GM06990 (cell line): ENCODE results near the gene HEXIM1.
"Not testable (repeated sequence)": the region's sequence is repeated elsewhere in the genome, so short reads cannot be mapped to it uniquely, and the experiment has no call there.

Experiments used
- DNase-seq: peaks from one replicate; pipeline ENCODE4 v3.0.0-alpha.2; 2011; ENCODE audit not compliant: insufficient read length; ENCODE audit errors: extremely low read depth
- H3K27me3 ChIP-seq: replicated peaks from 2 replicates; pipeline ENCODE4 v1.6.0; 2011; ENCODE audit warnings: low read length; ENCODE audit not compliant: control insufficient read depth, insufficient read depth
- H3K36me3 ChIP-seq: 2 replicates; pipeline ENCODE4 v1.5.1; 2011; ENCODE audit warnings: low read length; ENCODE audit not compliant: control insufficient read depth, insufficient read depth
- H3K4me3 ChIP-seq: replicated peaks from 2 replicates; pipeline ENCODE4 v1.5.1; 2011; ENCODE audit warnings: low read depth, mild to moderate bottlenecking, control low read depth, low read length
- TF ChIP-seq, protein P1 (sequence below): IDR thresholded peaks from 2 replicates; pipeline ENCODE4 v1.5.1; 2011; ENCODE audit warnings: low read length, control low read depth, mild to moderate bottlenecking, inconsistent platforms; ENCODE audit not compliant: insufficient read depth, poor library complexity, severe bottlenecking

Gene HEXIM1

DNA sequence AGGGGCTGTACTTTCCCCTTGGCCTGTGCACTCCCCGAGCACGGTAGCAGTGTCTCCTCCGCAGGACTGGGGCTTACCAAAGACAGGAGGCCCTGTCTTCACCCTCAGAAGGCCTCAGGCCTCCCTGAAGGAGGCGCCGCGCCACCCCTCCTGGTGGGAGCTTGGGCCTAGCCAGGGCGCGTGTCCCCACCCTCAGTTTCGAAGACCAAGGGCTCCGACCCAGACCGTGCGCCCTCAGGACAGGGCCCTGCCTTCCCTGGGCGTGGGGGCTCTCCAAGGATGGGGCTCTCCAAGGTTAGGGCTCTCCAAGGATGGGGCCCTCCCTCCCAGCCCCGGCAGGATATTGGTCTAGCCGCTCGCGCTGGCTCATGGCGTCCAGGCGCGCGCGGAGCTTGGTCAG, 27.7 kb upstream of the HEXIM1 start:
- H3K27me3 ChIP-seq = no peaks in the 10 kb centered on the region
- no peak for DNase-seq
- H3K4me3 ChIP-seq = no peak overlapping the region
- TF ChIP-seq, protein P1, sequence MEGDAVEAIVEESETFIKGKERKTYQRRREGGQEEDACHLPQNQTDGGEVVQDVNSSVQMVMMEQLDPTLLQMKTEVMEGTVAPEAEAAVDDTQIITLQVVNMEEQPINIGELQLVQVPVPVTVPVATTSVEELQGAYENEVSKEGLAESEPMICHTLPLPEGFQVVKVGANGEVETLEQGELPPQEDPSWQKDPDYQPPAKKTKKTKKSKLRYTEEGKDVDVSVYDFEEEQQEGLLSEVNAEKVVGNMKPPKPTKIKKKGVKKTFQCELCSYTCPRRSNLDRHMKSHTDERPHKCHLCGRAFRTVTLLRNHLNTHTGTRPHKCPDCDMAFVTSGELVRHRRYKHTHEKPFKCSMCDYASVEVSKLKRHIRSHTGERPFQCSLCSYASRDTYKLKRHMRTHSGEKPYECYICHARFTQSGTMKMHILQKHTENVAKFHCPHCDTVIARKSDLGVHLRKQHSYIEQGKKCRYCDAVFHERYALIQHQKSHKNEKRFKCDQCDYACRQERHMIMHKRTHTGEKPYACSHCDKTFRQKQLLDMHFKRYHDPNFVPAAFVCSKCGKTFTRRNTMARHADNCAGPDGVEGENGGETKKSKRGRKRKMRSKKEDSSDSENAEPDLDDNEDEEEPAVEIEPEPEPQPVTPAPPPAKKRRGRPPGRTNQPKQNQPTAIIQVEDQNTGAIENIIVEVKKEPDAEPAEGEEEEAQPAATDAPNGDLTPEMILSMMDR = no peak
- no peaks in the 10 kb centered on the region for H3K36me3 ChIP-seq

DNA sequence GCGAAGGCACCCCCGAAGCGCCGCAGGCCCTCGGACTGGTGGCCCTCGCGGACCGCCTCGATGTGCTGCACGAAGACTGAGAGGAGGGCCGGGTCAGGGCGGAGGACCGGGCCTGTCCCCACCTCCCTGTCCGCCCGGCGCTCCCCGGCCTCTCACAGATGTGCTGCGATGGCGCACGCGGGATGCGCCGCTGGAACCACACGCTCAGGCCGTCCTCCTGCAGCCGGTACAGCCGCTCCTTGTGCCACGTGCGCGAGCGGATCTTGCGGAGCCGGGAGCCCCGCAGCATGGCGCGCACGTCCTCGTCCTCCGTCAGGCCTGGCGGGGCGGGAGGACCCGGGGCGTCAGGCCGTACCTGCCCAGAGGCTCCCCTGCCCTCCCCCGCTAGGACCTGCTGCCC, 27.2 kb upstream of the HEXIM1 start:
- no peak overlapping the region for H3K4me3 ChIP-seq
- DNase-seq = no peak
- TF ChIP-seq, protein P1 = no peak

DNA sequence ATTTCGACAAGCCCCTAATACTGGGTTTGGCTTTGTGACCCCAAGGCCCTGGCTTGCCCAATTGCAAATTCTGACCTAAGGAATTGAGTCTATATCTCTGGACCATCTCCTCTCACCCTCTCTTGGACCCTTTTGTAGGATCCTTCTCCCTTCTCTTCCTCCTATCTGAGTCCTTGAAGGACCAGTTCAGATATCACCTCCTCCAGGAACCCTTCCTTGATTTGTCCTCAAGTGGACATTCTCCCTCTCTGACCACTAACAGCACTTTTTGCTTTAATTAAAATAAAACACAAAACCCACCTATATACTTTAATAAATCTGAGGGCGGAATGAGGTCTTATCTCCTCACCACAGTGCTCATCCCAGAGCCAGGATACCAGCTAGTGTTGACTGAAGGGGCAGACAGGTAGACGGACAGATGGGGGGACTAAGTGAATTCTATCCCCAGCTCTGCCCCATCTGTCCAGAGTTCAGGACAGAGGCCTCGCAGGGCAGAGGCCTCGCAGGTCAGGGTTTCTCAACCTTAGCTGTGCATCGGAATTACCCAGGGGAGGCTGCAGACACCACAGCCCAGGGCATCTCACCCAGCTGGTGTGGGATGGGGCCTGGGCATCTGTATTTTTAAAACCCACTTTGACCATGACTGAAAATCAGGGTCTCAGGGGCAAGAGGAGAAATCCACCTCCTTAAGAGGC, 25.1 kb upstream of the HEXIM1 start:
- no peaks in the 10 kb centered on the region for H3K36me3 ChIP-seq
- H3K27me3 ChIP-seq = no peaks in the 10 kb centered on the region
- no peak for DNase-seq
- TF ChIP-seq, protein P1 = no peak
- H3K4me3 ChIP-seq = no peak overlapping the region

More for the DNA sequence above, 27.2 kb upstream of the HEXIM1 start:
- Histone ChIP-seq H3K27me3 (no peaks in the 10 kb centered on the region), H3K36me3 (no peaks in the 10 kb centered on the region)

DNA sequence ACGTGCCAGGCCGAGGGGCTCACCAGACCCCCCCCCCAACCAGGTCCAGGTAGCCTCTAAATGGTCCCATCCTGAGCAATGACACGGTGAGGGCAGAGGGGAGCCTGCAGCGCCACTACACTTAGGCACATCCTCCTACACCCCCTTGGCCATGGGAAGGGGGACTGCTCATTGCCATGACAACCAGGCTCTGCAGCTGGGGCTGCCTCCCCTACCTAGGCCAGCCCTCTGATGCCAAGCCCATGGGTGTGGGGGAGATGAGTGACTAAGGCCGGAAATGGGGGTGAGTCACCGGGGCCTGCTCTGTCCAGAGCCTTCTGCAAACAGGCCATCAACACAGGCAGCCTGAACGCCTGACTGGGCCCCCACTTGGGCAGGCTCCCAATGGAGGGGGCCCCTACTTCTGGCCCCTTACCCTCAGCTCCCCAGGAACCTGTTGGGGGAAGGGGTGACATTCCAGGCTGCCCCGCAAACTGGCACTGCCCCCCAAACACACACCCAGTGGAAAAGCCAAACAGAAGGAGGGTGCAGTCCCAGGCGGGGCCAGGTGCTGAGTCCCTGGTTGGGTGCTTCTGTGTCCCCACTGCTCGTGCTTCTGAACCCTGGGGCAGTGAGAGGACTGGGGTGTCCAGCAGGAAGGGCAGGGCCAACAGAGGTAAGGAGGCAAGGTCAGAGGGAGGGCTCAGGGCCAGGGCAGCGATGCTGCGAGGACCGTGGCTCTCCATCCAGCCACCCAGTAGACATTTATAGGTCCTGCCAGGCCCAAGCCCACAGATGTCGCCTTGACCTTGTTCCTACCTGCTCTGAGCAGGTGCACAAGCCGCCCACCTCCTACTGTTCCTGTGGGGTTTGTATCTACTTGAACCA, 24.1 kb upstream of the HEXIM1 start:
- Histone ChIP-seq H3K4me3 (no peak overlapping the region), H3K36me3 (no peaks in the 10 kb centered on the region), H3K27me3 (no peaks in the 10 kb centered on the region)
- no peak for DNase-seq
- TF ChIP-seq, protein P1 = no peak

DNA sequence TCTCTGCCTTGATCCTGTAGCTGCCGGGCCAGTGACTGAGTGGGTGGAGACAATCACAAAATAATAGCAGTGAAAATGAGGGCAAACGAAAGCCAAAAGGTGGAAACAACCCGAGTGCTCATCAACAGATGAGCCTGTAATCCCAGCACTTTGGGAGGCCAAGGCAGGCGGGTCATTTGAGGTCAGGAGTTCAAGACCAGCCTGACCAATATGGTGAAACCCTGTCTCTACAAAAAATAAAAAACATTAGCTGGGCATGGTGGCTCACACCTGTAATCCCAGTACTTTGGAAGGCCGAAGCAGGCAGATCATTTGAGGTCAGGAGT, 23.5 kb upstream of the HEXIM1 start:
- not testable (repeated sequence) for H3K4me3 ChIP-seq, H3K36me3 ChIP-seq, DNase-seq, H3K27me3 ChIP-seq

DNA sequence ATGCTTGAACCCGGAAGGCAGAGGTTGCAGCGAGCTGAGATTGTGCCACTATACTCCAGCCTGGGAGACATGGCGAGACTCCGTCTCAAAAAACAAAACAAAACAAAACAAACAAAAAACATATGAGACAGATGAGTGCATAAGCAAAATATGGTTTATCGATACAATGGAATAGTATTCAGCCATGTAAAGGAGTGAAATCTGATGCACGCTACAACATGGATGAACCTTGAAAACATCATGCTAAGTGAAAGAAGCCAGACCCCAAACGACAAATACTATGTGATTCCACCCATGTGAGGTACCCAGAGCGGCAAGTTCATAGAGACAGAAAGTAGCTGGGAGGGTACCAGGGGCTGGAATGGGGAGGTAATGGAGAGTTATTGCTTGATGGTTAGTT, 22.8 kb upstream of the HEXIM1 start:
- Histone ChIP-seq H3K4me3 (no peak overlapping the region), H3K27me3 (no peaks in the 10 kb centered on the region), H3K36me3 (no peaks in the 10 kb centered on the region)
- DNase-seq = no peak
- TF ChIP-seq, protein P1 = no peak
